Esophagus (tissue), 2 donors: ENCODE results near the gene MASP1. TPM values are rescaled to one million over a fixed set of nuclear protein-coding genes. Genes with fewer than 3 reads are reported as not detected.

Experiments used
- H3K27ac ChIP-seq, 2 donors: one replicate each; pipeline ENCODE4 v1.5.1; 2013; ENCODE audit warnings: low read depth in 2 of 2, mild to moderate bottlenecking in 2 of 2, inconsistent platforms in 1 of 2, low read length in 1 of 2, moderate library complexity in 1 of 2
- H3K27me3 ChIP-seq, 2 donors: one replicate each; pipeline ENCODE4 v1.6.1; 2013; ENCODE audit warnings: low read length in 2 of 2, control low read depth in 1 of 2, mild to moderate bottlenecking in 1 of 2; ENCODE audit not compliant: insufficient read depth in 2 of 2, control insufficient read depth in 1 of 2
- H3K36me3 ChIP-seq, 2 donors: one replicate each; pipeline ENCODE4 v1.6.1; 2013; ENCODE audit warnings: low read length in 1 of 2; ENCODE audit not compliant: control insufficient read depth in 2 of 2, insufficient read depth in 2 of 2
- H3K4me1 ChIP-seq, 2 donors: one replicate each; pipeline ENCODE4 v1.6.1; 2013; ENCODE audit warnings: low read length in 1 of 2; ENCODE audit not compliant: control insufficient read depth in 2 of 2, insufficient read depth in 2 of 2
- H3K4me3 ChIP-seq, 2 donors: one replicate each; pipeline ENCODE4 v1.5.1; 2013; ENCODE audit warnings: low read length in 2 of 2, mild to moderate bottlenecking in 2 of 2, low read depth in 1 of 2, moderate library complexity in 1 of 2
- H3K9me3 ChIP-seq, 2 donors: one replicate each; pipeline ENCODE4 v1.6.1; 2013; ENCODE audit warnings: mild to moderate bottlenecking in 2 of 2, low read depth in 1 of 2, low read length in 1 of 2, moderate library complexity in 1 of 2; ENCODE audit not compliant: control insufficient read depth in 2 of 2, insufficient read depth in 1 of 2
- WGBS, 2 donors: extraction: QIAGEN DNeasy Blood & Tissue Kit; methylation state at CpG; one replicate each; pipeline ENCODE4 v1.1.7; 2013; 5-methylcytosine and 5-hydroxymethylcytosine counted together
- polyA plus RNA-seq, 2 donors: library from polyadenylated mRNA; stranded (reverse); fragments of 200-250 nt; gene quantifications; one replicate each; pipeline ENCODE4 v1.2.3, GENCODE V29; 2013
- donor health status: healthy with polysubstance abuse.
- donor health status: Bipolar disorder and iron deficiency.

Gene MASP1
- polyA plus RNA-seq, 2 donors = 0.14 to 0.93 TPM

DNA sequence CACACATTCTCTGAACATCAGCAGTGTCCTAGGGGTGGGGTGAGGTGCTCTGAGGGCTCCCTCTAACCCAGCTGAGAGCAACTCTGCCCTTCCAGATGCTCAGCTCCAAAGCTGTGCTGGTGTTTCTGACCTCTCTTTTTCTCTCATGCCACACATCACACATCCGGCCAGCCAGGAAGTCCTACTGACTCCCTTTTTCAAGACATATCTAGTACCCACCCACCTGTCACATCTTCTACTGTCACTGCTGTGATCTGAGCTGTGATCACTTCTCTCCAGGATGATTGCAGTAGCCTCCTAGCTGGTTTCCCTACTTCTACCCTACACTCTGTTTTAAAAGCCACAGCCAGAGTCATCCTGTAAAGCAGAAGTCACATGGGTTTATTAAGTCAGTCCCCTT is 30.2 kb upstream of the MASP1 start:
- H3K36me3 ChIP-seq = no peaks in the 10 kb centered on the region
- no peaks in the 10 kb centered on the region for H3K9me3 ChIP-seq
- no peak overlapping the region for H3K4me3 ChIP-seq
- H3K27me3 ChIP-seq = no peaks in the 10 kb centered on the region
- WGBS, 2 donors = 60 to 63% methylated on average over 1 of the region's 1 CpG
- H3K4me1 ChIP-seq = no peaks in the 10 kb centered on the region
- H3K27ac ChIP-seq = no peak overlapping the region

DNA sequence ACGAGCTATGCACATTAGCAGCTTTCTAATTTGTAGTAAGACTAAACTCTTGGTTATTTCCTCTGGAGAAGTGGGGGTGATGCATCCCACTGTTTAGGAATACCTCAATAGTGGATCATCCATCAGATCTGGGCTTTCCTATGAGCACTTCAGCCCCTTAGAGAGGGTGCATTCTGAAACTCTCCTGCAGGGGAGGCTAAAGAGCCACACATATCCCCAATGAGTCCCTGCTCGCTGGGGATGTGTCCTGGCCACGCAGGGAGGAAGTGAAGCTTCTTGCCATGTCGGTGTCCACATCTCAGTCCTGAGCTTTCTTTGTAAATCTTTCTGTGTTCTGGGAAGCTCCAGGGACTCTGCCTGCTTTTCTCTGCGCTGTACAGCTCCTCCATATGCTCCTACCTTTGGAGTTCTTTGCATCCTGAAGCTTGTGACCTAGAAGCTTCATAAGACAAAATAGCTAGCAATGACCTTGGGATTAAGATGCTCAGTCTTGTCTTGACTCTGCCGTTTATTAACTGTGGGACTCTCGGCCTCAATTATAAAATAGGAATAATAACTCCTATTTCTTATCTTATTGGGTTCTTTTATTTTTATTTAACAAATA is 28.3 kb upstream of the MASP1 start:
- Histone ChIP-seq H3K4me3 (no peak overlapping the region), H3K27ac (no peak overlapping the region), H3K36me3 (no peaks in the 10 kb centered on the region), H3K9me3 (no peaks in the 10 kb centered on the region), H3K4me1 (no peaks in the 10 kb centered on the region), H3K27me3 (no peaks in the 10 kb centered on the region)
- WGBS, 2 donors = 33 to 40% methylated on average over 7 of the region's 7 CpGs

DNA sequence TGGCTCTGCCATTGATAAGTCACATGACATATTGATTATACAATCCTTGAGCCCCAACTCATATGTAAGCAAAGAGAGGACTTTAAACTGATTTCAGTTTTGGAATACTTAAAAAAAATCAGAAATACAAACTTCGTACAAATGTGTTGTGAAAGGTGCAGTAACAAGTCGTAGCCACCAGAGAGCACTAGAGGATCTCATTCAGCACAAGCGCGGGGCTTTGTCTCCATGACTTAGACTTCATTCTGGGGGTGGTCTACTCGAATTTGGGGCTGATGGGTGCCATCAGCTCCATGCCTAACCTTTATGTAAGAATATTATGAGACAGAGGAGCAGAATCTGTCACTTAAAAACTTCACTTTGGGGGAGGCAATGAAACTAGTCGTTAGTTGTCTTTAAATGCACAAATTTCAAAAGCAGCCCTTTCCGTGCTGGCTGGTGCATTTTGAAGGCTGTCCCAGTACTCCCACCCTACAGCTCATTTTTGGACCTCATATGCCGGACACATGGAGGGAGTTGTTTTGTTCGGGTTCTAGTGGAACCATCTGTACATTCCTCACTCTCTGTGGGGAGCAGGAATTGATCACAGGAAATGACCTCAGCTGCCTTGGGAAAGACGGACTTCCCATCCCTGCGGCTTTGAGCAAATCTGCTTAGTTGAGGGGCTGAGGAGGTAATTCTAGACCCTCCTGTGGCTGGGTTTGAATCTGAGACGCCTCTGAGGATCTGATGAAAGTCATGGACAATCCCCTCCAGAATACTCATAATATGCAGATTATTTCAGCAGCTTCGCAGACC is 27.5 kb upstream of the MASP1 start:
- H3K27me3 ChIP-seq = no peaks in the 10 kb centered on the region
- WGBS, 2 donors = 15 to 16% methylated on average over 13 of the region's 13 CpGs
- H3K36me3 ChIP-seq = no peaks in the 10 kb centered on the region
- no peaks in the 10 kb centered on the region for H3K9me3 ChIP-seq
- no peak overlapping the region for H3K27ac ChIP-seq
- H3K4me3 ChIP-seq = no peak overlapping the region
- H3K4me1 ChIP-seq = no peaks in the 10 kb centered on the region

- Histone ChIP-seq H3K27me3 (no peaks in the 10 kb centered on the region), H3K9me3 (no peaks in the 10 kb centered on the region), H3K27ac (no peak overlapping the region), H3K4me1 (no peaks in the 10 kb centered on the region), H3K36me3 (no peaks in the 10 kb centered on the region), H3K4me3 (no peak overlapping the region)
- WGBS, 2 donors = 77 to 80% methylated on average over 5 of the region's 5 CpGs
These were observed 24.3 kb upstream of the MASP1 start for GRCh38 chr3:187315872-187316271.

- Histone ChIP-seq H3K27me3 (no peaks in the 10 kb centered on the region), H3K4me1 (no peaks in the 10 kb centered on the region), H3K27ac (no peak overlapping the region), H3K9me3 (no peaks in the 10 kb centered on the region), H3K36me3 (no peaks in the 10 kb centered on the region), H3K4me3 (no peak overlapping the region)
- 57 to 59% methylated on average over 5 of the region's 5 CpGs for WGBS, 2 donors
These were observed 22.6 kb upstream of the MASP1 start for GRCh38 chr3:187314176-187314575.

- H3K27me3 ChIP-seq = no peaks in the 10 kb centered on the region
- H3K9me3 ChIP-seq = no peaks in the 10 kb centered on the region
- H3K4me3 ChIP-seq = no peak overlapping the region
- no peak overlapping the region for H3K27ac ChIP-seq
- 78 to 82% methylated on average over 2 of the region's 2 CpGs for WGBS, 2 donors
- no peaks in the 10 kb centered on the region for H3K4me1 ChIP-seq
- no peaks in the 10 kb centered on the region for H3K36me3 ChIP-seq
These were observed 19.5 kb upstream of the MASP1 start for GRCh38 chr3:187310954-187311470.

DNA sequence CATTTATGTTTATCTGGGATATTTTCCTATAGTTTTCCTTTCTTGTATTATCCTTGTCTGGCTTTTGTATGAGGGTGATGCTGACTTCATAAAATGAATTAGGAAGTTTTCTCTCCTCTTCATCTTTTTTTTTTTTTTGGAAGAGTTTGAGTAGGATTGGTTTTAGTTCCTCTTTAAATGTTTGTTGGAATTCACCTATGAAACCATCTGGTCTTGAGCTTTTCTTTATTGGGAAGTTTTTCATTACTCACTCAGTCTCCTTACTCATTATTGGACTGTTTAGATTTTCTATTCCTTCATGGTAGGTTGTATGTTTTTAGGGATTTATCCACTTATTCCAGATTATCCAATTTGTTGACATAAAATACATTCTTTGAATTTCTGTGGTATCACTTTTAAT is 18.7 kb upstream of the MASP1 start:
- no peaks in the 10 kb centered on the region for H3K9me3 ChIP-seq
- no peaks in the 10 kb centered on the region for H3K4me1 ChIP-seq
- H3K36me3 ChIP-seq = no peaks in the 10 kb centered on the region
- no peak overlapping the region for H3K27ac ChIP-seq
- H3K27me3 ChIP-seq = no peaks in the 10 kb centered on the region
- H3K4me3 ChIP-seq = no peak overlapping the region

DNA sequence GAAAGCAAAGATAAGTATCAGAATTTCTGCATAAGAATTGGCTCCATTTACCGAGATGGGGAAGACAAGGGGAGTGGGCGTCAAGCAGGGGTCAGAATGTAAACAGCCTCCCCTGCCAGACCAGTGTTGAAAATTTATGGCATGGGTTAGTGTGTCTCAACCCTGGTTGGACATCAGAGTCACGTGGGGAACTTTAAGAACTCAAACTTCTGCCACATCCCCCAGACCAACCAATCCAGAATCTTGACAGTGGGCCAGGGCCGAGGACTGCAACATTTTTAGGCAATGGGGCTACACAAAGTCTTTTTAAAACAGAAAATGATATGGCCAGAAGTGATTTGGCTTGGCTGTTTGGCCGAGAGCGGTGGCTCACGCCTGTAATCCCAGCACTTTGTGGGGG is 14.3 kb upstream of the MASP1 start:
- H3K27me3 ChIP-seq = no peaks in the 10 kb centered on the region
- no peaks in the 10 kb centered on the region for H3K9me3 ChIP-seq
- H3K4me1 ChIP-seq = no peaks in the 10 kb centered on the region
- H3K36me3 ChIP-seq = no peaks in the 10 kb centered on the region
- 74 to 77% methylated on average over 7 of the region's 7 CpGs for WGBS, 2 donors
- no peak overlapping the region for H3K27ac ChIP-seq
- H3K4me3 ChIP-seq = no peak overlapping the region

GRCh38 chr3:187299611-187300010 is 8.1 kb upstream of the MASP1 start:
- 93 to 95% methylated on average over 4 of the region's 4 CpGs for WGBS, 2 donors
- no peaks in the 10 kb centered on the region for H3K36me3 ChIP-seq
- no peaks in the 10 kb centered on the region for H3K27me3 ChIP-seq
- no peak overlapping the region for H3K4me3 ChIP-seq
- H3K4me1 ChIP-seq = no peaks in the 10 kb centered on the region
- H3K27ac ChIP-seq = no peak overlapping the region
- no peaks in the 10 kb centered on the region for H3K9me3 ChIP-seq

DNA sequence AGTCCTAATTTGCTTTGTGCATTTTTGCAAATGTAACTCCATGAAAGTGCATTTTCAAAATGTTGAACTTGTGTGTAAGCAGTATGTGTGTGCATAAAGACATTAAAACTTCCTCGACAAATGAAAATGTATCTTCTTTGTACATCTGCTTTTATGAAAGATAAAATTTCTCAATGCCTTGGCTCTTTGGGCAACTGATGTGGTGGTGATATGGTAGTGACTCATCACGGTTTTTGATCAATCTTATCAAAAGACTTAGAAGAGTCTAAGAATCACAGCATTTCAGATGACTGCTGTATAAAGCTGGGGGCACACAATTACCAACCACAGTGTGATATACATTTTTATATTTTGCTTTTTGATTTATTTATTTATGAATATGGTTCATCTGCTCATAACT is 5.4 kb upstream of the MASP1 start:
- Histone ChIP-seq H3K27me3 (no peaks in the 10 kb centered on the region), H3K27ac (no peak overlapping the region), H3K4me3 (no peak overlapping the region), H3K4me1 (no peaks in the 10 kb centered on the region), H3K9me3 (no peaks in the 10 kb centered on the region), H3K36me3 (no peaks in the 10 kb centered on the region)
- 80 to 87% methylated on average over 2 of the region's 2 CpGs for WGBS, 2 donors
